ENCODE measurements around the gene C3orf70.

DNA sequence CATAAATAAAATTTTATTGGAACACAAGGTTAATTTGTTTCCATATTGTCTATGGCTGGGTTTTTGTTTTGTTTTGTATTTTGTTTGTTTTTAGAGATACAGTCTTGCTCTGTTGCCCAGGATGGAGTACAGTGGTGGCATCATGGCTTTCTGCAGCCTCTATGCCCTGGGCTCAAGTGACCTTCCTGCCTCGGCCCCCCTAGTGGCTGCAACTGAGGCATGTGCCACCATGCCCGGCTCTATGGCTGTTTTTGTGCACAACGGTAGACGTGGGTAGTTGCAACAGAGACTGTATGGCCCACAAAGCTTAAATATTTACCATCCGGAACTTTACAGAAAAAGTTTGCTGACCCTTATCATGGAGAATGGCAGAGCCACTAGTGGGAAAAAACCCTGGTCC is 46.8 kb upstream of the C3orf70 start:
- TF ChIP-seq, protein P1, sequence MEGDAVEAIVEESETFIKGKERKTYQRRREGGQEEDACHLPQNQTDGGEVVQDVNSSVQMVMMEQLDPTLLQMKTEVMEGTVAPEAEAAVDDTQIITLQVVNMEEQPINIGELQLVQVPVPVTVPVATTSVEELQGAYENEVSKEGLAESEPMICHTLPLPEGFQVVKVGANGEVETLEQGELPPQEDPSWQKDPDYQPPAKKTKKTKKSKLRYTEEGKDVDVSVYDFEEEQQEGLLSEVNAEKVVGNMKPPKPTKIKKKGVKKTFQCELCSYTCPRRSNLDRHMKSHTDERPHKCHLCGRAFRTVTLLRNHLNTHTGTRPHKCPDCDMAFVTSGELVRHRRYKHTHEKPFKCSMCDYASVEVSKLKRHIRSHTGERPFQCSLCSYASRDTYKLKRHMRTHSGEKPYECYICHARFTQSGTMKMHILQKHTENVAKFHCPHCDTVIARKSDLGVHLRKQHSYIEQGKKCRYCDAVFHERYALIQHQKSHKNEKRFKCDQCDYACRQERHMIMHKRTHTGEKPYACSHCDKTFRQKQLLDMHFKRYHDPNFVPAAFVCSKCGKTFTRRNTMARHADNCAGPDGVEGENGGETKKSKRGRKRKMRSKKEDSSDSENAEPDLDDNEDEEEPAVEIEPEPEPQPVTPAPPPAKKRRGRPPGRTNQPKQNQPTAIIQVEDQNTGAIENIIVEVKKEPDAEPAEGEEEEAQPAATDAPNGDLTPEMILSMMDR (IDR thresholded peaks at IDR 0.05; ENCODE audit: insufficient read depth, low read length) = no peak
- TF ChIP-seq POLR2AphosphoS5 (IDR thresholded peaks at IDR 0.05; ENCODE audit: low read depth) (no peak), GABPA (IDR thresholded peaks at IDR 0.05; ENCODE audit: low read depth) (no peak)
